Left lung (tissue), 10 donors: Measurements from ENCODE around the gene INPP5D. TPM values are rescaled to one million over a fixed set of nuclear protein-coding genes. Genes with fewer than 3 reads are reported as not detected.

Experiments used
- ATAC-seq: fragments of 200-7000 bp; cut with Tn5 transposase; one replicate; pipeline ENCODE4 v1.9.1; 2020; ENCODE audit warnings: moderate library complexity
- DNase-seq, 4 donors: peaks; one replicate each; pipeline ENCODE4 v3.0.0-alpha.2; 2013 to 2020
- H3K27ac ChIP-seq, 2 donors: fragments of 200-600 bp; sonication (generic) in 1 of 2; one replicate each; pipeline versions ENCODE4 v1.5.0 to v1.8.0; 2020 to 2021
- H3K27me3 ChIP-seq, 2 donors: fragments of 200-600 bp; sonication (generic) in 1 of 2; one replicate each; pipeline versions ENCODE4 v1.5.0 to v1.8.0; 2020 to 2021
- H3K36me3 ChIP-seq, 2 donors: fragments of 200-600 bp; sonication (generic) in 1 of 2; one replicate each; pipeline versions ENCODE4 v1.5.0 to v1.8.0; 2020 to 2021
- H3K4me1 ChIP-seq, 2 donors: fragments of 200-600 bp; one replicate each; pipeline ENCODE4 v1.8.0; 2021
- H3K4me3 ChIP-seq, 2 donors: fragments of 200-600 bp; sonication (generic) in 1 of 2; one replicate each; pipeline versions ENCODE4 v1.5.0 to v1.8.0; 2020 to 2021; ENCODE audit warnings: mild to moderate bottlenecking in 1 of 2
- H3K9me3 ChIP-seq, 2 donors: fragments of 200-600 bp; sonication (generic) in 1 of 2; one replicate each; pipeline versions ENCODE4 v1.5.0 to v1.8.0; 2020 to 2021
- intact Hi-C, 2 donors: fragments of 100-400 bp; cut with DNase I; formaldehyde crosslinking; loops; one replicate each; pipeline versions ENCODE4 v1.11.2 to v1.14.2; 2022
- polyA plus RNA-seq, 6 donors: library from polyadenylated mRNA; unstranded; fragments of 120-200 nt; gene quantifications; one replicate each; pipeline ENCODE4 v1.2.1, GENCODE V29; 2013; ENCODE audit not compliant: insufficient read length in 6 of 6
- total RNA-seq, 2 donors: library from RNA; stranded (reverse); fragmentation: NEBNext Ultra II Directional; extraction: Animal tissue kit (Norgen Biotek cat#: 25700); gene quantifications; one replicate each; pipeline ENCODE4 v1.2.1, GENCODE V29; 2021
- TF ChIP-seq, protein P1 (sequence below), 2 donors: fragments of 200-600 bp; sonication (generic) in 1 of 2; IDR thresholded peaks; one replicate each; pipeline versions ENCODE4 v1.5.0 to v1.8.0; 2021; ENCODE audit warnings: antibody characterized with exemption in 2 of 2
- donor health status: DM: no; HTN: yes; CAD: no.
- donor health status: DM: no; HTN: no; CAD: no.

INPP5D gene
- total and polyA plus RNA-seq, 8 donors, result 10.8 to 40.5 (median 15.0) TPM

DNA sequence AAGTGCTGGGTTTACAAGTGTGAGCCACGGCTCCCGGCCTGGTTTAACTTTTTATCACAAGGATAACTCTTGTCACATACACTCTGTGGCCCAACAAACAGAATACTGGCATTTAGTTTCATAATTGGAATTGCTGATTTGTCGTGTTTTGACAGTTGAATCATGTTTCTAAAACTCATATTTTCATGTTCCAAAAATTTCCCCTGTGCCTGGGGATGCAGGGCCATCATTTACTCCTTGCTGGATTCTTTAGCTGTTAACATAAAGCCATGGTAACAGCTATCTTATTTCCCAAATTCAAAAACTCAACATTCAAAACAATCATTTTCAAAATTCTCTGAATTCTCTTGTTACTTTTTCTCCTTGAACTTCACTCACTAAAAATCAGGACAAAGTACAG, 174.9 kb downstream of the INPP5D start:
- H3K27ac ChIP-seq, result no peak overlapping the region
- DNase-seq, result no peak
- H3K27me3 ChIP-seq, result no peaks in the 10 kb centered on the region
- TF ChIP-seq, protein P1, sequence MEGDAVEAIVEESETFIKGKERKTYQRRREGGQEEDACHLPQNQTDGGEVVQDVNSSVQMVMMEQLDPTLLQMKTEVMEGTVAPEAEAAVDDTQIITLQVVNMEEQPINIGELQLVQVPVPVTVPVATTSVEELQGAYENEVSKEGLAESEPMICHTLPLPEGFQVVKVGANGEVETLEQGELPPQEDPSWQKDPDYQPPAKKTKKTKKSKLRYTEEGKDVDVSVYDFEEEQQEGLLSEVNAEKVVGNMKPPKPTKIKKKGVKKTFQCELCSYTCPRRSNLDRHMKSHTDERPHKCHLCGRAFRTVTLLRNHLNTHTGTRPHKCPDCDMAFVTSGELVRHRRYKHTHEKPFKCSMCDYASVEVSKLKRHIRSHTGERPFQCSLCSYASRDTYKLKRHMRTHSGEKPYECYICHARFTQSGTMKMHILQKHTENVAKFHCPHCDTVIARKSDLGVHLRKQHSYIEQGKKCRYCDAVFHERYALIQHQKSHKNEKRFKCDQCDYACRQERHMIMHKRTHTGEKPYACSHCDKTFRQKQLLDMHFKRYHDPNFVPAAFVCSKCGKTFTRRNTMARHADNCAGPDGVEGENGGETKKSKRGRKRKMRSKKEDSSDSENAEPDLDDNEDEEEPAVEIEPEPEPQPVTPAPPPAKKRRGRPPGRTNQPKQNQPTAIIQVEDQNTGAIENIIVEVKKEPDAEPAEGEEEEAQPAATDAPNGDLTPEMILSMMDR (IDR thresholded peaks at IDR 0.05), result no peak
- no peaks in the 10 kb centered on the region for H3K36me3 ChIP-seq
- no peak for ATAC-seq
- H3K4me3 ChIP-seq, result no peak overlapping the region
- H3K9me3 ChIP-seq, result no peaks in the 10 kb centered on the region
- intact Hi-C loops, result no loop called here
- peaks cover 0 to 37% of the 10 kb centered on the region in 2 donors for H3K4me1 ChIP-seq

DNA sequence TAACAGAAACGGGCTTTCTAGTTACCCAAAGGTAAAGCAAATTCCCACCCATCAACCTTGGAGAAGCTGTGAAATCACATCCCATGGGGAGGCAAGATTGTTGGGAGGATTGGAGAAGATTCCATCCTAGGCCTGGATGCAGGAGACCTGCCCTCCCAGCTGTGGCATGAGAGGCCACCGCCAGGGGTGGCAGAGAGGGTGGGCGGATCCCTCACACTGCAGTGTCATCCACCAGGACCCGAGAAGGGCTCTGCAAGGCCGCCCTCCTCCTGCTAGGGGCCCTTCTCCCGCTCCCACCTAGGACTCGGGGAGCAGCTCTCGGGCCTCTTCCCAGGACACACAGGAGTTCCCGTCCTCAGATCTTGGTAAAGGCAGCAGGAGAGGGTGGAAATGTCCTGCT, 175.8 kb downstream of the INPP5D start:
- no peak overlapping the region for H3K4me3 ChIP-seq
- intact Hi-C loops, result no loop called here
- H3K36me3 ChIP-seq, result no peaks in the 10 kb centered on the region
- H3K9me3 ChIP-seq, result no peaks in the 10 kb centered on the region
- no peaks in the 10 kb centered on the region for H3K27me3 ChIP-seq
- TF ChIP-seq, protein P1 (IDR thresholded peaks at IDR 0.05), result no peak
- no peak overlapping the region for H3K27ac ChIP-seq
- ATAC-seq (no peak), DNase-seq (no peak)
- peaks cover 0 to 39% of the 10 kb centered on the region in 2 donors for H3K4me1 ChIP-seq

DNA sequence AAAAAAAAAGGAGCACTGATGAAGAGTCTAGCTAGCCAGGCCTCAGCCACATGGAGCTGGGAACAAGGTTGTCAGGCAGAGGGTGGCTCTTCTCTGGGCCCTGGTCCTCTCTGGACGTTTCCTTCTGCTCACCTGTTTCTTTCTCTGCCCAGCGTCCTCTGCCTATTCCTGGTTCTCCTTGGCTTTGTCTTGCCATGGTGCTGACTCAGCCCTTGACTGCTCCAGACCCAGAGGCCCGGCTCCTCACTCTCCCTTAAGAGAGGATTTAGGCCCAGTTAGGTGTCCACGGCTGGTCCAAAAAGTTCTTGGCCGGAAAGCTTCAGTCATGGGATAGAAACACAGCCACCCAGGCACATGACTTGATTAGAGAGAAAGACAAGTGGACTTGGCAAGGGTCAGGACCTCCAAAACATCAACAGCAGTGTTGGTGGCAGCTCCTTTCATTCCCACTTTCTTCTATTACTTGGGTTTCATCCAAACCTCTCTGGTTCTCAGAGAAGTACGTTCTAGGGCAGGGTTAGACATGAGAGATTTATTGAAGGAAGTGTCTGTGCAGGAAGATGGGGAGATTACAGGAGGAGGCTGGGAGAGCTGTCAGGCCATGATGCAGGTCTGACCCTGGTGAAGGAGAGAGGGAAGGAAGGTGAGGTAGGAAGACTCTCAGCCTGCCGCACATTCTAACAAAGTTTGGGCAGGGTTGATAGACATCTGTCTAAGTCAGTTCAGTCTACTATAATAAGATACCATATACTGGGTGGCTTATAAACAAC, 176.9 kb downstream of the INPP5D start:
- Histone ChIP-seq H3K27ac (no peak overlapping the region), H3K4me3 (no peak overlapping the region), H3K36me3 (no peaks in the 10 kb centered on the region), H3K9me3 (no peaks in the 10 kb centered on the region), H3K27me3 (no peaks in the 10 kb centered on the region), H3K4me1 (peaks cover 0 to 38% of the 10 kb centered on the region in 2 donors)
- DNase-seq (no peak), ATAC-seq (no peak)
- intact Hi-C loops, result no loop called here
- TF ChIP-seq, protein P1 (IDR thresholded peaks at IDR 0.05), result no peak

DNA sequence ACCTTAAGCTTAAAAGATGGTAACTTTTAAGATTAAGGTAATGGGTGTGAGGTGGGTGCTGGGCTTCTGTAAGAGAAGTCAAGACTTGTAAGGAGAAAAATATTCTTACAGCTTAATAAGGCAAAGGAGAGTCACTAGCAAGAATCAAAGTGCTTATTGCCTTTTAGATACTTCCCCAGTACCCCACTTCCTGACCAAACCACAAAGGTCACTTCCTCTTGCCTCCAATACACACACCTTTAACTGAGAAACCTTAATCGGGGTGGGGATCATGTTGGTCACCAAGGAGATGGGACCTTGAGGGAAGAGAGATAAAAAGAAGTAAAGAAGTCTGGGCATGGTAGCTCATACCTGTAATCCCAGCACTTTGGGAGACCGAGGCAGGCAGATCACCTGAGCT, 180.8 kb downstream of the INPP5D start:
- Histone ChIP-seq H3K9me3 (no peaks in the 10 kb centered on the region), H3K27ac (peak overlapping the region in 1 of 2 donors; percentile 57), H3K4me3 (no peak overlapping the region), H3K27me3 (no peaks in the 10 kb centered on the region), H3K4me1 (peaks cover 0 to 46% of the 10 kb centered on the region in 2 donors), H3K36me3 (no peaks in the 10 kb centered on the region)
- intact Hi-C loops, result no loop called here
- TF ChIP-seq, protein P1 (IDR thresholded peaks at IDR 0.05), result no peak
- DNase-seq (no peak), ATAC-seq (no peak)

DNA sequence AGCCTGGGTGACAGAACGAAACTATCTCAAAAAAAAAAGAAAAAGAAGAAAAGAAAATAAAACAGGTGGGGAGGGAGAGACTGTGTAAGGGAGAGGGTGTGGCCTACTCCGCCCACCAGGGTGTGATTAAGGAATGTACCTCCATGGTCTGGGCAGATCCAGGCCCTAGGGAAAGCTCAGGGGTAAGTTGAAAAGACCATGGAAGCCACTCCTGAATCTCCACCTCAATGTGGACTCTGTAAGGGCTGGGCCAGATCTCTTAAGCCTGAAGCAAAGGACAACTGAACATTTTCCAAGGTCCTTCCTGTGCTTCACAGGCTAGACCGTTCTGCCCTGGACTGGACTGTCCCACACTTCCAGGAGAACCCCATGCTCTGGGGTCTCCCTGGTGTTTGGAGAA, 181.7 kb downstream of the INPP5D start:
- no peaks in the 10 kb centered on the region for H3K27me3 ChIP-seq
- H3K4me3 ChIP-seq, result no peak overlapping the region
- TF ChIP-seq, protein P1 (IDR thresholded peaks at IDR 0.05), result no peak
- peaks cover 0 to 46% of the 10 kb centered on the region in 2 donors for H3K4me1 ChIP-seq
- DNase-seq, result no peak
- peak; percentile 10 for ATAC-seq
- H3K27ac ChIP-seq, result peak overlapping the region in 1 of 2 donors; percentile 54
- no peaks in the 10 kb centered on the region for H3K36me3 ChIP-seq
- intact Hi-C loops, result no loop called here
- H3K9me3 ChIP-seq, result no peaks in the 10 kb centered on the region
